ENCODE data around the gene RAP1GAP.

Gene RAP1GAP

DNA sequence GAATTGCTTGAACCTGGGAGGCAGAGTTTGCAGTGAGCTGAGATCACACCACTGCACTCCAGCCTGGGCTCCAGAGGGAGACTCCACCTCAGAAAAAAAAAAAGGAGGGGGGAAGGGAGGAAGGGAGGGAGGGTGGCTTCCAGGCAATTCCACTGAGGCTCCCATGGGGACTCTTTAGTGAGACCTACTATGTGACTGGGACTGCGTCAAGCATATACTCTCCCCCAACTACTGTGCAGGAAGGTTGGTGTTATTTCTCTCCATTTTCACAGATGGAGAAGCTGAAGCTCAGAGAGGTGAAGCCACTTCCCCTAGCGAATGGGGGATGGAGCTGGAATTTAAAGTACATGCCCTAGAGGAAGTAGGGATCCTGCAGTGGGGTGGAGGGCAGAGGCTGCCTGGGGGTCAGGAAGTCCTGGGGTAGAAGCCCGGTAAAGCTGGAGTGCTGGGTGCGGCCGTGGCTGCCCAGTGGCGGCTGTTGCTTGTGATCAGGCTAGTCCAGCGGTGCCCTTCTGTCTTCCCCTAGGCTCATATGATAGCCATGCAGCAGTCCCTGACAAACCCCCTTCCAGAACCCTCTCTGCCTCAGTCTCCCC, 40.3 kb downstream of the RAP1GAP start:
- TF ChIP-seq, protein P1, sequence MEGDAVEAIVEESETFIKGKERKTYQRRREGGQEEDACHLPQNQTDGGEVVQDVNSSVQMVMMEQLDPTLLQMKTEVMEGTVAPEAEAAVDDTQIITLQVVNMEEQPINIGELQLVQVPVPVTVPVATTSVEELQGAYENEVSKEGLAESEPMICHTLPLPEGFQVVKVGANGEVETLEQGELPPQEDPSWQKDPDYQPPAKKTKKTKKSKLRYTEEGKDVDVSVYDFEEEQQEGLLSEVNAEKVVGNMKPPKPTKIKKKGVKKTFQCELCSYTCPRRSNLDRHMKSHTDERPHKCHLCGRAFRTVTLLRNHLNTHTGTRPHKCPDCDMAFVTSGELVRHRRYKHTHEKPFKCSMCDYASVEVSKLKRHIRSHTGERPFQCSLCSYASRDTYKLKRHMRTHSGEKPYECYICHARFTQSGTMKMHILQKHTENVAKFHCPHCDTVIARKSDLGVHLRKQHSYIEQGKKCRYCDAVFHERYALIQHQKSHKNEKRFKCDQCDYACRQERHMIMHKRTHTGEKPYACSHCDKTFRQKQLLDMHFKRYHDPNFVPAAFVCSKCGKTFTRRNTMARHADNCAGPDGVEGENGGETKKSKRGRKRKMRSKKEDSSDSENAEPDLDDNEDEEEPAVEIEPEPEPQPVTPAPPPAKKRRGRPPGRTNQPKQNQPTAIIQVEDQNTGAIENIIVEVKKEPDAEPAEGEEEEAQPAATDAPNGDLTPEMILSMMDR (conservative IDR thresholded peaks at IDR 0.05; ENCODE audit: control insufficient read depth, insufficient read depth, low read depth, low read length): no peak
- no peak overlapping the region for H3K4me3 ChIP-seq (ENCODE audit: control insufficient read depth, low read depth, low read length)
- DNase-seq (ENCODE audit: low read depth): no peak

- TF ChIP-seq, protein P1 (conservative IDR thresholded peaks at IDR 0.05; ENCODE audit: control insufficient read depth, insufficient read depth, low read depth, low read length): no peak
- no peak for DNase-seq (ENCODE audit: low read depth)
- no peak overlapping the region for H3K4me3 ChIP-seq (ENCODE audit: control insufficient read depth, low read depth, low read length)
Observed at GRCh38 chr1:21626921-21627339, 42.2 kb downstream of the RAP1GAP start.

GRCh38 chr1:21625390-21626190, 43.6 kb downstream of the RAP1GAP start:
- TF ChIP-seq, protein P1 (conservative IDR thresholded peaks at IDR 0.05; ENCODE audit: control insufficient read depth, insufficient read depth, low read depth, low read length): no peak
- no peak for DNase-seq (ENCODE audit: low read depth)
- no peak overlapping the region for H3K4me3 ChIP-seq (ENCODE audit: control insufficient read depth, low read depth, low read length)

GRCh38 chr1:21624571-21625389, 44.4 kb downstream of the RAP1GAP start:
- TF ChIP-seq, protein P1 (conservative IDR thresholded peaks at IDR 0.05; ENCODE audit: control insufficient read depth, insufficient read depth, low read depth, low read length): no peak
- no peak for DNase-seq (ENCODE audit: low read depth)
- no peak overlapping the region for H3K4me3 ChIP-seq (ENCODE audit: control insufficient read depth, low read depth, low read length)

- H3K4me3 ChIP-seq (ENCODE audit: control insufficient read depth, low read depth, low read length): no peak overlapping the region
- no peak for DNase-seq (ENCODE audit: low read depth)
- TF ChIP-seq, protein P1 (conservative IDR thresholded peaks at IDR 0.05; ENCODE audit: control insufficient read depth, insufficient read depth, low read depth, low read length): no peak
Observed at GRCh38 chr1:21623410-21623961, 45.7 kb downstream of the RAP1GAP start.
